Activated CD4-positive, alpha-beta T cell treated with anti-CD3 and anti-CD28 coated beads, Interleukin-2, amount 50 U/mL, for 16 hours (primary cell): ENCODE results near the gene TNFSF15.

ENCODE experiments used
- DNase-seq: peaks from one replicate; pipeline ENCODE4 v3.0.0-alpha.2; 2020

Gene TNFSF15

DNA sequence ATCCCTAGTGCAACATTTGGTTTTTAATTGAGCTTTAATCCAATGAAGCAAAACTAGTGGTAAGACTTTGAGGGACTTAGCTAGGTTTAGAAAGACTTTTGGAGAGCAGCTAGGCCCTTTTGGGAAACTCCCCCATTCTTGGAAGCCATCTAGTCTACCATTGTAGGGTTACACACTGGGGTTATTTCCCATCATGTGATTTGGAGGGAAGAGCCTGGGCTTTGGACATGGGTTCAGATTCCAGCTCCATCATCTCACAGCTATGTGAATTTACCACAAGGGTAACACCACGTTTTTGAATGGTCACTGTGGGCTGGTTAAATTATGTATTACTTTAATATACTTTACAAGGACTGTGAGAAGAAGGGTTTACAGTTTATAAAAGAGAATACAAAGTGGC is 18.3 kb upstream of the TNFSF15 start:
- DNase-seq, result no peak

DNA sequence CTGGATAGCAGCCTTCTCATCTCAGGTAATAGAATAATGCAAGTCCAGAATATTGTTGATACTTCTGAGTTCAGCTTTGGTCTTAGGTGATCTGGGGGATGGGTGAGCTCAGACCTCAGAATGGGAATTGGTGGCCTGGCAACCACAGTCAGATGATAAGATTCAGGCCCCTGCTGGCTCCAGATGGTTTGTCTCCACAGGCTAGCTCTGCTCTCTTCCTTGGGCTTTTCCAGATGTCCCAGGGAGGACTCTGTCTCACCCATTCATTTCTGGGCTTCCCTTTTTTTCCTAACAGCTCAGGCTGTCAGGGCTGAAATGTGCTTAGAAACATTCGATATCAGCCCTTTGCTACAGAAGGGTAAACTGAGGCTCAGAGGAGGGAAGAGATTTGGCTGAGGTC is 17.6 kb upstream of the TNFSF15 start:
- no peak for DNase-seq

DNA sequence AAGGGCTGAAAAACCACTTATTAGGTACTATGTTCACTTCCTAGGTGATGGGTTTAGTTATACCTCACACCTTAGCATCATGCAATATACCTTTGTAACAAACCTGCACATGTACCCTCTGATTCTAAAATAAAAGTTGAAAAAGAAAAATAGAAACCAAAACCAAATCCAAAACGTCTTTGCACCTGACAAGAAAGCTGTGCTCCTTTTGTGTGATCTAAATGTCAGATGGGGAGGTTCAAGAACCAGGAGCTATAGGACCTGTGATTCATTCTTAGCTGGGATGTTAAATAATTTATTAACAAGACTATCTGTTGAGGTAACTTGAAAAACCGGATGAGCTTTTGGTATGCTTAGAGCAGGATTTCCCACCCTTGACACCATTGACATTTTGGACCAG is 16.9 kb upstream of the TNFSF15 start:
- no peak for DNase-seq

DNA sequence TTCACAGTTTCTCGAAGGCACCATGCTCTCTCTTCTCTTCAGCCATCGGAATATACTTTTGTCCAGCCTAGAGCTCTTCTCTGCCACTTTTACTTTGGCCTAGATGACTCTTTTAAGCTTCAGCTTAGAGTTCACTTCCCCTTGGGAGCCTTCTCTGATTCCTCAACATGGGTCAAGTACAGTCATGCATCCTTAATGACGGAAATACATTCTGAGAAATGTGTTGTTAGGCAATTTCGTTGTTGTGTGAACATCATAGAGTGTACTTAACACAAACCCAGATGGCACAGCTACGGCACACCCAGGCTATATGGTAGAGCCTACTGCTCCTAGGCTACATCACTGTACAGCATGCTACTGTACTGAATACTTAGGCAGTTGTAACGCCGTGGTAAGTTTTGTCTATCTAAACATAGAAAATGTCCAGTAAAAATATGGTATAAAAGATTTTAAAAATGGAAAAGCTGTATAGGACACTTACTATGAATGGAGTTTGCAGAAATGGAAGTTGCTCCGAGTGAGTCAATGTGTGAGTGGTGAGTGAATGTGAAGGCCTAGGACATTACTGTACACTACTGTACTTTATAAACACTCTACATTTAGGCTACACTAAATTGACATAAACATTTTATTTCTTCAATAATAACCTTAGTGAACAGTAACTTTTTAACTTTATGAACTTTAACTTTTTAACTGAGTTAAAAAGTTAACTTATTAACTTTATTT is 15.1 kb upstream of the TNFSF15 start:
- DNase-seq, result no peak

DNA sequence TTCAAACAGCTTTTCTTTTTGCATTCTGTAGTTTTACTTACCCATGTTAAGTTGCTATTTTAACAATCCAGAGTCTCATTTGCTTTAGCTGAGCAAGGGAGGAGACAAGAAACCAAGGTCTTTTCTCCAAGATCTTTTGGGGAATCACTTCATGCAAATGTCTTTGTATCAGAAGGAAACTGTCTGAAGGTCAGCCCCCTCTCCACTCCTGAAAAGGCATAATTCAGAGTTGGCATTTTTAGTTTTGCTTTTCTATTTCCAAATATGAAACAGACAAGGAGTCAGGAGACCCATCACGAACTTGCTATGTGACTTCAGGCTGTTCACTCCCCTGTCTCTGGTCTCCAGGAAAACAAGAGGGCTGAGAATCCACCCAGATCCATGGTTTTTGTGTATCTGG is 12.3 kb upstream of the TNFSF15 start:
- no peak for DNase-seq

DNA sequence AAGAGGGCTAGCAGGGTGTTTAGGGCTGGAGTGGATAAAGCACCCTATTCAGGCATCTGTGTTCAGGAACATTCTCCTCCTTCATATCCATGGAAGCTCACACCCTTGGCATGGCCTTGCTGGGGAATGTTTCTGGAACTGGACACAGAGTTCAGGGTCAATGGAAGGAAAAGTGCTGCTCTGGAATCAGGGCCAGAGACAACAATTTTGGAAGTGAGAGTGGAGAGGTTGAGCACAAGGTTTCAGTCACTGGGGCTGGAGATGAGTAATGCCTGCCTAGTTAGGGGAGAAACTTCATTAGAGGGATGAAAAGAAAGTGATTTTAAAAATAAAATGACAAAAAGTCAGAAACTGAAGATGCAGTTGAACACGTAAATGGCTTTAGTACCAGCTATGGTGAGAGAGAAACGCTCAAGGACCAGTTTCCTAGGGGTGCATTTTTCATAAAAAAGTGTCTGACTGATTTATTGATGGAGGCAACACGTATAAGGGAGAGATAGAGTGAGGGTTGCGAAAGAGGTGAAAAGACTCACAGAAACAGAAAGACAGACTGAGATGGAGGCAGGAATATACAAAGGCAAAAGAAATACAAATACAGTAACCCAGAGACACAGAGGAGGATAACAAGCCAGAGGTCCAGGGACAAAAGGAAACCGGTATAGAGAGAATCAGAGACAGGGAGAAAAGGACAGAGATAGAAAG is 8.0 kb upstream of the TNFSF15 start:
- DNase-seq, result peak; percentile 12

DNA sequence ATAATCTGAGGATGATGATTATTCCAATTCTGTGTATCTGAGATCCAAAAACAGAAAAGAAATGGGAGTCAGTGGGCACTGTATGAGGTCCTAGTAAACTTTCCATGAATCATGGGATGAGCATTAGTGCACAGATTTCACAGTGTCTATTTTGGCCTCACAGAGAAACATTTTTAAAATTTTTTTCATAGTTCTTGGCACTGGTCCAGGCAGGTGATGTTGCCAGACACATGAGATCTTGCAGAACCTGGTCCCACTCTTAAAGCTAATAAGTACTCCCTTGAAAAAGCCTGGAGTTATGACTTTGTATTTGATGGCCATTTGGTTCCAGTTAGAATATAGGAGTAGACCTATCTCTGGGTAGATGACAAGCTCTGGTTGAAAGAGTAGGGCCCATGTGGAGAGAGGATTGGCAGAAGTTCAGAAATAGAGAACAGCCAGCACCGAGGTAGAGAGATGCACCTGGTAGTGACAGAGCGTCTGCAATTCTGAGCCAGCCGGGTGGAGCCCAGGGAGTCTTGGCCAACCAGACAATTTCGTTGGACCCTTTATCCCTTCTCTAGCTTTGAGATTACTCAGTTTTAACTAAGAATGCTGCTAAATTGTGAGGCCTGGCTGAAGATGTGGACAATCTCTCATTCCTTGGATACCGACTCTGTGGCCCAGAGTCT is 6.3 kb upstream of the TNFSF15 start:
- DNase-seq, result no peak

DNA sequence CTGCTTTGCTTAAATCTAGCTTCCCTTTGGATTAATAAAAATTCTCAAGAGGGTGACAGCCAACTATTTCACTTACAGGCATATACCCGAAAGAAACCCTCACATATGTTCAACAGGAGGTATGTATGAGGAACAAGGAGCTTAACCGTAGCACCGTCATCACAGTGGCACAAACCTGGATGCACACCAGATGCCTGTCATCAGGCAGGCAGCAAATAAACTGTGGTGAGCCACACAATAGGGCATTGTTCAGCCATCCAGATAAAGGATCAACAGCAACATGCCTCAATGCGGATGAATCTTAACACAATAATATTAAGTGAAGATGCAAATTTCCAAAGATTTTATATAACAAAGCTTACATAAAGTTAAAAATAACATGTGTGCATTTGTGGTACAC is 5.5 kb upstream of the TNFSF15 start:
- DNase-seq, result no peak

DNA sequence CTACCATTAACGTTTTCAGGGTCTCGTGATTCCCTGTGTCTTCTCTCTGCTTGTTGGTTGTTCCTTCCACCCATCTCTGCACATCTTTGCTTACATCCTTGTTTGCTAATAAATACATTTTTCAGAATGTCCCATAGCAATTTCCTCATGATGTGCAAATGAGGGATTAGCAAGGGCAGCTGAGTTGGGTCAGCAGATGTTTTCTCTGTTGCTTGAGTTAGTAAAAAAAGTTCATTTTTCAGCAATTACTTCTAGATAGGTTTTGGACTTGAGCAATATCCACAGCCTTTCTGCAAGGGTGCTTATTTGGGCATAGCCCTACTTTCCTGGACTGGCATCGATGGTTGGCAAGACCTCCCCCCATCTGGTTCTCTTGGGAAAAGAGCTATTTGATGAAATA is 4.8 kb upstream of the TNFSF15 start:
- DNase-seq, result no peak

DNA sequence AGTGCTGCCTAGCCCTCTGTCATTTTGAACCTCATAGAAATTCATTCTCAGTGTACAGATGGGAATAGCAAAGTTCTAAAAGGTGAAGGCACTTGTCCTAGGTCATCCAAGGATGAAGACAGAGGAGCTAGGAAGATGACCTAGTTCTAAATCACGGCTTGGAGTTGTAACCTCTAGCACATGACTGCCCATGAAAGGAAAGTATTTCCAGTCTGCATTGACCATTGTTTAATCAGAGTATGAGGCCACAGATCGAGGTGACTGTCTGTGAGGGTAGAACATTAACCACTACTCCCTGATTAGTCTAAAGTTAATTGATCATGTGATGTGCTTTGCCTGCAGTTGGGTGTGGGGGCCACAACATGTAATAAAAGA is 674 bp upstream of the TNFSF15 start:
- DNase-seq, result no peak

DNA sequence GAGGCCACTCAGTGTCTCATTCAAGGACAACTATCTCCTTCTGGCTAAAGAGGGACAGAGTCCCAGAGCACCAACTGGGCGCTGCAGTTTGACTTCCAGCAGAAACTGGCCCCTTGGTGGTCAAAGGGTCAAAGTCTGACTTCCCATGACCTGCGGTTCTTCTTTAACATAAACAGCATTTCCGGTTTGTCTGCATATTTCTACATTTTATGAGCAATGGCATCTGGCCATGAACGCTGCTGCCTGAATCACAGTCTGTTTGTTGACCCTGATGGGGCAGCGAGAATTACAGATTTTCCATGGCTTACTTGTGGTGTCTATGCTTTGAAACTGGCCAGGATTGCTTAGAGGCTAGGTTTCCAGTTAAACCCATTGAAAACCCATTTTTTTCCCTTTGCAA is 1.3 kb downstream of the TNFSF15 start:
- DNase-seq, result no peak

DNA sequence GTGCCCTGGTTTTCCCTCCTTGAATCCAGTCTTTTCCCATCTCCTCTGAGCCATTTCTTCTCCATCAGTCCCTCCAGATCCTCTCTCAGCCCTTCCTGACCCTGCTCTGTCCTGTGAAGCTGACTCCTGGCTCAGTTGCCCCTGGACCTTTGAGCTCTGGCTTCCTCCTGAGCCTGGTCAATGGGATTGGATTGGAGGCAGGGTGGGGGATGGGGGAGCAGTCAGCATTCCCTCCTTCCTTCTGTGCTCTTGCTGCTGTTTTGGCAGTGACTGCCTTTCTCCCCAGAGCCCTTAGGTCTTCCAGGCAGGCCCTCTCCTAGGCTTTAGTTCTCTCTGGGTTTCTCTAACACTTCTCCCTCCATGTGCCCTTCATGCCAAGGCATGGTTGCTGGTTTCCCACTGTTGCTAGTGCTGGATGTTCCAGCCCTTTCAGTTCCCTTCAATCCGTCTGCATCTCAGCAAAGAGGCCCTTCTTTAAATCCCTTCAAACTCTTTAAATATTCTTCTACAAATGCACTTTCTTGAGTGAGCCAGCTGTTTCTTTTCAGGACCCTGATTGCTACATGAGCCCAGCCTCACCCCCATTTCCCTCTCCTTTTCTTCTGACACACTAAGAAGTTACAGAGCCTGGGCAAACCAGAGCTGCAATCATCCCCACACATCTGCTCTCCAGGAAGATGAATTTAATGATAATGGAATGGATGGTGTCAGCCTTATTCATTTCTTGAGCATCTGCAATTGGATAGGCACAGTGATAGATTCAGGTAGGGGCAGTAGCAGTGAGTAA is 2.2 kb downstream of the TNFSF15 start:
- no peak for DNase-seq

DNA sequence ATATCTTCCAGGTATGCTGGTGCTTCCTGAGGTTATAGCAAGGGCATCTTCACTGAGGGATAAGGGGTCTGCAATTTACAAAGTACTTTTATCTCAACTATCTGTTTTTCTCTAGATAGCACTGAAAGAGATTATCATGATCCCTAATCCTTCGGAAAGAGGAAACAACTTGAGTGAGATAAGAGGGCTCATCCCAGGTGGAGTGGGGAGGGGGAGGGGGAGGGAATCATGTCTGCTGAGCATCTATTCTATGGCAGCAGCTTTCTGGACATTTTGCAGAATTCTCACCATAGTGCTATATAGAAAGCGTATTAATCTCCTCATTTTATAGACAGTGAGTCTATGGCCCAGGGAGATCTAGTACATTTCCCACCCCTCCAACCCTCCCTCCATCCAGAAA is 5.9 kb downstream of the TNFSF15 start:
- DNase-seq, result no peak

DNA sequence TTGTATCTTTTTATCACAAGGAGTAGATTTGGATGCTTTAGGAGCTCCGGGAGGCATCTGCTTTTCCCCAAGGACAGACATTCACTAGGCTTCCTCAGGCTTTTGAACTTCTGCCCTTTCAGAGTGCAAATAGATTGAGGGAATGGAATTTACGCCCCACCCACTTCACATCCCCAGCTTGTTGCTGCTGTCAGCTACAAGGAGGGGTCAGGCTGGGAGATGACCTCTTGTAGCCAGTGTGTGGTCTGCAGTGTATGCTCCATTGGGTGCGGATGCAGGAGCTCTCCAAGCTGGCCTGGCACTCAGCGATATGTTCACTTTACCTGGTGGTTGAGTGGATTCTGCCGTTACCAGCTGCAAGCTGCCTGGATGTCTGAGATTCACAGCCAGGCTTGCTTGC is 6.4 kb downstream of the TNFSF15 start:
- DNase-seq, result no peak

DNA sequence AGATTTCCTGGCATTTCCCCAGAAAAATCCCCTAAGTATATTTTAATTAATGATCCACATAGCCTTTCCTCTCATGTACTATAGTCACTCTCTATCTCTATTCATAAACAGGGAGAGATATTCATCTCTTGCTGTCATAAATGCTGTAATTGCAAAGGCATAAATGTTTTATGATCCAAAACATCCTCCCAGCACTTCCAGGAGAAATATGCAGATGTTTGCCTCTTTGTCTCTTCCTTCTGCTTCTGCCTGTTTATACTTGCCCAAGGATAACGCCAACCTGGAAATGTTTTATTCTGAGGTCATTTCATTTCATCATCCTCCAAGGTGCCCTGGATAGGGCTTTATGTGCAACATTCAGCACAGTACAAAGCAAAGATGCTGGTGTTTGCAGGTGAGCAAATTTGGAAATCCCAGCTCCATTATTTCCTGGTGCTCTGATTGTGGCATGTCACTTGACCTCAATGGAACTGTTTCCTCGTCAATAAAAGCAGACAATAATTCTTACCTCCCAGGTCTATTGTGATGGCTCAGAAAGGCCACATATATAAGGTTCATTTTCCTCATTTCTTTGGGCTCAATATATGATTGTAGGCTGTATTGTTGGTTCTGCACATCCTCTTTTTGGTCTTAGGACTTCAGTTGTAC is 6.9 kb downstream of the TNFSF15 start:
- DNase-seq, result no peak

DNA sequence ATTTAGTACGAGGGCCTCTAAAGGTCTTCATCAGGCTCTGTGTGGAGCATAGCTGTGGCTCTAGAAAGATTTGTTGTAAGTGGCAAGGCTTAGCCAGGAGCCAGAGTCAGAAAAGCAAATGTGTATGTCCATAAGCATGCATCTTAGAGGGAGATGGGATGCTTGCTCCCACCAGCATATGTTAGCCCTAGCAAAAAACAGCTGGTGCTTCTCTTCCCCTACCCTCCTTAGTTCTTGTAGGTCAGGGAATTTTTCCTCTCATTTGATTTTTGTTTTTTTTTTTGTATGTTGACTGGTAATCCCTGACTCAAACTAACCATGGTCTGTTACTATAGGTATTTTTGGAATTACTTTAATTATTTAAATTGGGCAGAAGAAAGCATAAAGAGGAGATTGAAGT is 7.7 kb downstream of the TNFSF15 start:
- no peak for DNase-seq

DNA sequence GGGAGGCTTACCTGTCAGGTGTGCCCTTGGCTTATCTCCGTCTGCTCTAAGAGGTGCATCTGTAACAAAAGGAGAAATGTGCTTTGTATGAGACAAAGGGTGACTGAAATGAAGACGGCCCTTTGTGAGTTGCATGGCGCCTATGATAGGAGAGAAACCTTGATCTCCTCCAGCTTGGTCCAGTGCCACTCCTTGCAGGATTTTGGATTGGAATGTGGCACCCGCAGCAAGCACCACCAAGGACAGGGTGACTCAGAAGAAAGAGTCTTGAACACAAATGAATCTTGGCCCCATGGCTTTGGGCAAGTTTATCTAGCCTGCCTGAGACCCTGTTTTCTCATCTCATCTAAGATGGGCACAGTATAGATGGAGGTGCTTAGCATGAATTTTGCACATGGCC is 13.4 kb downstream of the TNFSF15 start:
- no peak for DNase-seq

DNA sequence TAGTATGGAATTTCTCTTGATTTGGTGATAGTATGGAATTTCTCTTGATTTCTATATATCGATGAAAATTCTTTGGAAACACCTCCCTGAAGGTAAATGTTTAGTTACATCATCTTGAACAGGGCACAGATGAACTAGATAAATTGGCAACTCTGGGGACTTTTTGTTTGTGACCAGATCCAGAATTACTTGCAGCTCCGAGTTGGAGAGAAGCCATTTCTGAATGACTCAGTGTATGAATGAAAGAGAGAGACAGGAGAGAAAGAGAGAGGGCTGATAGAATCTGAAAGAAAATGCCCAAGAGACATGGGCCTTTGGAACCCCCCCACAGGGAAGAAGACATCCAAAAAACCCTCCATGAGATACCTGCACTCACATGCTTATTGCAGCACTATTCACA is 14.1 kb downstream of the TNFSF15 start:
- DNase-seq, result no peak

DNA sequence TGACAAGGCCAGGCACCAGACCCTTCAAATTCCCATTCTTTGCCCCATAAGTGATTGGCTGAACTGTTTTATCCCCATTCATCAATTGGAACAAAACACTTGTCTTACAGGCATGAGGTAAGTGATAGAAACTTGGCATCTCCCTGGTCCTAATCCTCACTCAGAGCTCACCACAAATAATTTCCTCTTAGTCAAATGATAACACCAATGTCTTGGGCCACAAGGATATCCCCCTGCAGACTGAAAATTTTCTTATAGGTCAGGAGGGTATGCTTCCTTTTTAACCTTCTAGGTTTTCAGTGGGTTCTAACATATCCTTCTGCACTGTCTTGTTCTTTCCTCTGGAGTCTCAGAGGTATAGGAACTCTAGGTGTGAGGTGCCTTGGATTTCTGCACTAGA is 14.5 kb downstream of the TNFSF15 start:
- no peak for DNase-seq

DNA sequence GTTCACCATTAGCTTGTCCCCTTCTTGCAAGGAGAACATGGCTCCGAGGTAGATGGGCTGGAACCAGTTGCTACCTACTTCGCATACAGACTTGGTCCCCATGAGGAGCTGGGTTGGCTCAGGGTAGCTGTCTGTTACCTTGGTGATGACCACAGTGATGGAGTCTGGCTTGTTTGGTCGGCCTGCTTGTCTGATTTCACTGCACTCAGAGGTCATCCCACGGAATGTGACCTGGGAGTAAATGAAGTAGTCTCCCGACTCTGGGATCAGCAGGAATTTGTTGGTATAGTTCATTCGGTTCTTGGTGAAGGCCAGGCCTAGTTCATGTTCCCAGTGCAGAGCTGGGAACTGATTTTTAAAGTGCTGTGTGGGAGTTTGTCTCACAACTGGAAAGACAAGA is 15.3 kb downstream of the TNFSF15 start:
- no peak for DNase-seq

DNA sequence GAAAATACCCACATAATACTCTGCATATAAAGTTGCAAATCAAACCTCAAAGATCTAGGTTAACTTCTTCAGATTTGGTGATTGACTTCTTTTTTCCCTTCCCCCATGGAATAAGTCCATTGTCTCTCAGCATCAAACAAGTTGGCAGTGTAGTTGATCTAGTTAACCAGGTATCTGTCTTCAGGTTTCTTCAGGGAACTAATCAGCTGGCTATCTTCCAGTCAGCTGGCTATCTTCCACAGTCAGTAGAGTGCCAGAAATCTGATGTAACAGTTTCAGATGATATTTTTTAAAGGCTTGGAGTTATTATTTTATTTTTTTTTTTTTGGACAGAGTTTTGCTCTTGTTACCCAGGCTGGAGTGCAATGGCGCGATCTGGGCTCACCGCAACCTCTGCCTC is 16.8 kb downstream of the TNFSF15 start:
- DNase-seq, result no peak

DNA sequence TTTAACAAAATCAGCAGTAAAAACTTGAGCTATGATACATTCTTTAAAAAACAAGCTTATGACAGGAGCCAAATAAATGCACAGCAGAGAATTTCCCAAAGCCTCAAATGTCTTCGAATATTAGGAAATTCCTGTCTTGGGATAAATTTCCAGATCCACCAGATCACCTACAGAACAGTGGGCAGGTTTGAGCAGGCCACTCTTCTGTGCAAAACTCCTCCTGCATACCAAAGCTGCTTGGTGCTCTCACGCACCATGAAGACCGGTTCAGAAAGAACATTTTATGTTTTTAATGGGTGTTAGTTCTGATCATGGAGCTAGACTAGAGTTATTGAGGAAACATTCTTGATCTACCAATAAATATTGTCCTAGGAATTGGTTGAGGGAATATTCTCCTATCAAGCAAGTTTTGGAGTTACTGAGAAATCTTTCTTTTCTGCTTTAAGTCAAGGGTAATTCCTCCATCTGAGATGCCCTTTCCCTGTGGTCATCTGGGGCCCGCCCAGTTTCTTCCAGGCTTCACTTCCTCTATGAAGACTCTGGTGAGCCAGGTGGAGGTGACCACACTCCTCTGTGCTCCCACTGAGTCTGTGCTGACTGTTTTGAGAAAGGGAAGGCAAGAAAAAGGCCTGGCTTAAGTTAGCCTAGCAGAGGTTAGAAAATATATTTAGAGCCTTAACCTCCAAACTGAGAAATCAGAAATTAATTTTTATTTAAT is 17.9 kb downstream of the TNFSF15 start:
- no peak for DNase-seq
